ENCODE data around the gene TPSAB1. TPM values are rescaled to one million over a fixed set of nuclear protein-coding genes. Genes with fewer than 3 reads are reported as not detected.
"Not testable (repeated sequence)": the region's sequence is repeated elsewhere in the genome, so short reads cannot be mapped to it uniquely, and the experiment has no call there.

The TPSAB1 gene
- total RNA-seq, 6 donors from 2014 or later: 6.4 to 207 (median 99.8) TPM

DNA sequence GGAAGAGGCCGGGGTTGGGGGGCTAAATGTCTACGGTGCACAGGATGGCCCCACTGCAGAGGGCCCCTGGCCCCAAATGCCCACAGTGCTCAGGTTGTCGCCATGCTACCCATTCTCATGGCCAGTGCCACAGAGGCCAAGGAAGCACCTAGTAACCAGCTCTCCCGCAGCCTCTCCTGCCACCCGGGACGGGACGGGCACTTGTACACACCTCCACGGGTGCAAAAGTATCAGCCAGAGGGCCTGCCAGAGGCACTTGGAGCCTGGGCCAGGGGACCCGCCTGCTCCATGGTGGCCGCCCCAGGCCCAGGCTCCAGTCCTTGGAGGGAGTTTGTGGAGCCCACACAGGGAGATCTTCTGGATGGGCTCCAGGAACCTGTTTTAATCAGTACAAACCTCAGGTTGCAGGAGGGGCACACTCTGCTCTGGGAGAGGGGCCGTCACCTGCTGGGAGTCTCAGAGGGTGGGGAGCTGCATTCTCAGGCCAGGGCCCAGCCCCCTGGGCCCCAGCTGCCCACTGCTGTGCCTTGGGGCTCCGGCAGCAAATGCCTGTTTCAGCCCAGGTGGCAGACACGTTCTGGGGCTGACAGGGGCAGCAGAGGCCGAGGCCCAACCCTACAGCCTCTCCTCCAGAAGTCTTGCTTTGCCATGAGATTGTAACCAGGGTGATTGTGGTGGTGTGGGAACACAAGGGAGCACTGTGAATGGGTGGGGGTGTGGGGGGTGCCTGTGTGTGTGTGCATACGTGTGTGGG lies 23.3 kb downstream of the TPSAB1 start:
- Histone ChIP-seq H3K9me3 (no peaks in the 10 kb centered on the region), H3K36me3 (no peaks in the 10 kb centered on the region), H3K4me3 (no peak overlapping the region), H3K27me3 (peaks cover 0 to 21% (median 8%) of the 10 kb centered on the region in 4 donors), H3K4me1 (peaks cover 0 to 9% (median 0%) of the 10 kb centered on the region in 4 donors), H3K27ac (no peak overlapping the region)
- TF ChIP-seq POLR2AphosphoS5 (IDR thresholded peaks at IDR 0.05) (no peak), EP300 (IDR thresholded peaks at IDR 0.05) (no peak), POLR2A (IDR thresholded peaks at IDR 0.05) (no peak)
- TF ChIP-seq, protein P1, sequence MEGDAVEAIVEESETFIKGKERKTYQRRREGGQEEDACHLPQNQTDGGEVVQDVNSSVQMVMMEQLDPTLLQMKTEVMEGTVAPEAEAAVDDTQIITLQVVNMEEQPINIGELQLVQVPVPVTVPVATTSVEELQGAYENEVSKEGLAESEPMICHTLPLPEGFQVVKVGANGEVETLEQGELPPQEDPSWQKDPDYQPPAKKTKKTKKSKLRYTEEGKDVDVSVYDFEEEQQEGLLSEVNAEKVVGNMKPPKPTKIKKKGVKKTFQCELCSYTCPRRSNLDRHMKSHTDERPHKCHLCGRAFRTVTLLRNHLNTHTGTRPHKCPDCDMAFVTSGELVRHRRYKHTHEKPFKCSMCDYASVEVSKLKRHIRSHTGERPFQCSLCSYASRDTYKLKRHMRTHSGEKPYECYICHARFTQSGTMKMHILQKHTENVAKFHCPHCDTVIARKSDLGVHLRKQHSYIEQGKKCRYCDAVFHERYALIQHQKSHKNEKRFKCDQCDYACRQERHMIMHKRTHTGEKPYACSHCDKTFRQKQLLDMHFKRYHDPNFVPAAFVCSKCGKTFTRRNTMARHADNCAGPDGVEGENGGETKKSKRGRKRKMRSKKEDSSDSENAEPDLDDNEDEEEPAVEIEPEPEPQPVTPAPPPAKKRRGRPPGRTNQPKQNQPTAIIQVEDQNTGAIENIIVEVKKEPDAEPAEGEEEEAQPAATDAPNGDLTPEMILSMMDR (IDR thresholded peaks at IDR 0.05): no peak
- WGBS, 2 donors: 54 to 67% methylated on average over 4 to 14 of the region's 15 CpGs
- ATAC-seq (ENCODE audit: low FRiP score in 2 of 2) (no peak), DNase-seq (peak in 1 of 2 donors; percentile 73)

GRCh38 chr16:1264345-1265089 lies 24.0 kb downstream of the TPSAB1 start:
- no peak for TF ChIP-seq POLR2AphosphoS5 (IDR thresholded peaks at IDR 0.05)
- no peak for TF ChIP-seq POLR2A (IDR thresholded peaks at IDR 0.05)
- TF ChIP-seq, protein P1 (IDR thresholded peaks at IDR 0.05): no peak
- TF ChIP-seq EP300 (IDR thresholded peaks at IDR 0.05): no peak
- H3K4me1 ChIP-seq: peaks cover 0 to 2% (median 0%) of the 10 kb centered on the region in 4 donors
- H3K27ac ChIP-seq: no peak overlapping the region
- WGBS, 2 donors: 81 to 94% methylated on average over 16 of the region's 16 CpGs
- DNase-seq (no peak), ATAC-seq (ENCODE audit: low FRiP score in 2 of 2) (no peak)
- H3K4me3 ChIP-seq: no peak overlapping the region
- H3K9me3 ChIP-seq: no peaks in the 10 kb centered on the region
- H3K27me3 ChIP-seq: peaks cover 0 to 17% (median 5%) of the 10 kb centered on the region in 4 donors
- H3K36me3 ChIP-seq: no peaks in the 10 kb centered on the region

GRCh38 chr16:1265090-1265630 lies 24.7 kb downstream of the TPSAB1 start:
- no peak overlapping the region for H3K27ac ChIP-seq
- TF ChIP-seq, protein P1 (IDR thresholded peaks at IDR 0.05): no peak
- TF ChIP-seq EP300 (IDR thresholded peaks at IDR 0.05): no peak
- TF ChIP-seq POLR2AphosphoS5 (IDR thresholded peaks at IDR 0.05): no peak
- no peak for TF ChIP-seq POLR2A (IDR thresholded peaks at IDR 0.05)
- no peaks in the 10 kb centered on the region for H3K4me1 ChIP-seq
- ATAC-seq (ENCODE audit: low FRiP score in 2 of 2) (no peak), DNase-seq (peak in 1 of 2 donors; percentile 25)
- 74% methylated on average over 7 to 13 of the region's 13 CpGs for WGBS, 2 donors
- H3K36me3 ChIP-seq: no peaks in the 10 kb centered on the region
- H3K4me3 ChIP-seq: no peak overlapping the region
- no peaks in the 10 kb centered on the region for H3K9me3 ChIP-seq
- peaks cover 0 to 10% (median 2%) of the 10 kb centered on the region in 4 donors for H3K27me3 ChIP-seq

- Histone ChIP-seq H3K27me3 (peaks cover 0 to 7% (median 2%) of the 10 kb centered on the region in 4 donors), H3K4me3 (no peak overlapping the region), H3K36me3 (no peaks in the 10 kb centered on the region), H3K27ac (no peak overlapping the region), H3K4me1 (no peaks in the 10 kb centered on the region), H3K9me3 (no peaks in the 10 kb centered on the region)
- TF ChIP-seq, protein P1 (IDR thresholded peaks at IDR 0.05): no peak
- no peak for TF ChIP-seq EP300 (IDR thresholded peaks at IDR 0.05)
- no peak for TF ChIP-seq POLR2AphosphoS5 (IDR thresholded peaks at IDR 0.05)
- TF ChIP-seq POLR2A (IDR thresholded peaks at IDR 0.05): no peak
- WGBS, 2 donors: 83 to 100% methylated on average over 1 to 18 of the region's 19 CpGs
- ATAC-seq (ENCODE audit: low FRiP score in 2 of 2) (no peak), DNase-seq (peak in 1 of 2 donors; percentile 49)
Observed at GRCh38 chr16:1265826-1266225, 25.3 kb downstream of the TPSAB1 start.

DNA sequence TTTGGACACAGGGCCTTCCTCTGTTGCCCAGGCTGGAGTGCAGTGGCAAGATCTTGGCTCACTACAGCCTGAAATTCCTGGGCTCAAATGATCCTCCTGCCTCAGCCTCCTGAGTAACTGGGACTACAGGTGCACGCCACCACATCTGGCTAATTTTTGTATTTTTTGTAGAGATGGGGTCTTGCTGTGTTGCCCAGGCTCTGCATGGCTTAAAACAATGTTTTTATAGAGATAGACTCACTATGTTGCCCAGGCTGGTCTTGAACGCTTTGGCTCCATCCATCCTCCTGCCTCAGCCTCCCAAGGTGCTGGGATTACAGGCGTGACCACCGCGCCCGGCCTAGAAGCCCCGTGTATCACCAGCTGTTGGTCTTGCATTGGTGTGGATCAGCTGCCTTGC lies 28.9 kb downstream of the TPSAB1 start:
- not testable (repeated sequence) for ATAC-seq (ENCODE audit: low FRiP score in 2 of 2); DNase-seq; H3K4me3 ChIP-seq; H3K4me1 ChIP-seq; H3K27me3 ChIP-seq; H3K36me3 ChIP-seq; H3K27ac ChIP-seq; H3K9me3 ChIP-seq
- WGBS, 2 donors: 93% methylated on average over 7 of the region's 7 CpGs

All from upper lobe of left lung (tissue), 6 donors.